H54 (cell line): Measurements from ENCODE around the gene BCO2.

Experiments used
- DNase-seq: peaks from one replicate; pipeline ENCODE4 v3.0.0; 2011; ENCODE audit warnings: low spot score, mixed read lengths; ENCODE audit not compliant: insufficient read length
- FAIRE-seq: peaks from 3 replicates; lab custom pipeline; 2011; peaks lifted over from hg19 to GRCh38; lab: Jason Lieb, UNC
- POLR2A ChIP-seq: IDR thresholded peaks from 2 replicates; pipeline ENCODE4 v1.6.1; 2011; ENCODE audit warnings: low read depth, mild to moderate bottlenecking, low read length

BCO2 gene

DNA sequence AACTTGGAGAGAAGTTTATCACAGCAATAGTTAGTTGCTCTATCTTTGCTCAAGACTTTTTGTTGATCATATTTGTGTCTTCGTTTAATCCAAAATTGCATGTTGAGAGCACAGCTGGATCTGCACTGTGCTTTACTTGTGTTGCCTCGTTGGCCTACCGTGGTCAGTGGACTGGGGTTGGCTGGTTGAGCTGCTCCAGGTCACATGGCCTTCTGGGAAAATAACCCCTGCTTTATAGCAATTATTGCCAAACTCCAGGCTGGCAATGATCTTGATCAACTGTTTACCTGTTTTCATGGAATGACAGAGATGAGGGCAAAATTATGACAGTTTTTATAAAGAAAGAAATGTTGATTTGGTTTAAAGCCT lies 91.1 kb downstream of the BCO2 start:
- no peak for FAIRE-seq
- DNase-seq: no peak
- TF ChIP-seq POLR2A: no peak

DNA sequence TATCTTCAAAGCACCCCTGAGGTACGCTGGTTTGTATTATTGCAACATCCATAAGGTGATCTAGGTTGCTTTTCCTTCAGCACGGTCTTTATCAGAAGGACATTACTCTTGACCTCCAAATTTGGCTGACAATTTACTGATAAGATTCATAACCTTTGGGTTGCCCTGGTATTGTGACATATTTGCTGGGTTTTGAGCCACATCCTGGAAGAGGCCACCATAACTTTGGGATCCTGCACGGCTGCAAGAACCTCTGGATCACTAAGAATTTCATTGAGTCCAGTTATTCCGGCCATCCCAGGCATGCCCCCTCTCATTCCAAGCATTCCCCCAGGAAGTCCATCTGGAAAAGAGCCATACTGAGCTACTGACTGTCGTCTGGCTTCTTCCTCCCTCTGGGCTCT lies 91.9 kb downstream of the BCO2 start:
- FAIRE-seq: no peak
- DNase-seq: no peak
- TF ChIP-seq POLR2A: no peak

DNA sequence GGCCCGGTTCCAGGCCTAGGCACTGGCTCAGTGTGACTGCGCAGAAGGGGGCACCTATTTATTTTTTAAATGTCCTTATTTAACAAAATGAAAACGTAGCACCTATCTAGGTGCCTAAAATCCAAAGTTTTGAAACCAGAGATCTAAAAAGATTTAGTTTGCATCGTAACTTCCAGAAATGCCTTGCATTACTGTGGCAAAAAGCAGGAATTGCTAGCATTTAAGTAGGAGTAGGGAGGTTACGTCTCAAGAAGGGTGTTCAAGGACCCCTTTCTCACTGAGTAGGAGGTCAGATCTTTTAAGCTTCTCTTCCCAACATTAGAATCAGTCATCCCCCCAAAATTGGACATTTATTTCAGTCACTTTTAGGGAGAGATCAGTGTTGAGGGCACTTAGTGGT lies 93.1 kb downstream of the BCO2 start:
- FAIRE-seq (no peak), DNase-seq (no peak)
- TF ChIP-seq POLR2A: no peak
